GM19455 (cell line): ENCODE data around the gene OR8D4.
"Not testable (repeated sequence)": the region's sequence is repeated elsewhere in the genome, so short reads cannot be mapped to it uniquely, and the experiment has no call there.

ENCODE experiments used
- ATAC-seq: cut with Tn5 transposase; IDR thresholded peaks from one replicate; pipeline ENCODE4 v1.9.1; 2021; ENCODE audit not compliant: unreplicated experiment

The OR8D4 gene

GRCh38 chr11:123901867-123902266 lies at the start of gene OR8D4:
OR8D4 (plus strand) TSS chr11:123902167; CDS start chr11:123906432, 4,265 bp downstream.
- ATAC-seq: no peak

GRCh38 chr11:123852321-123852720 lies 49.6 kb upstream of the OR8D4 start:
- ATAC-seq: no peak

- ATAC-seq: no peak
Measured at GRCh38 chr11:123853038-123853437, 48.9 kb upstream of the OR8D4 start.

- no peak for ATAC-seq
Measured at GRCh38 chr11:123856444-123856843, 45.5 kb upstream of the OR8D4 start.

GRCh38 chr11:123859731-123860130 lies 42.2 kb upstream of the OR8D4 start:
- ATAC-seq: no peak

- not testable (repeated sequence) for ATAC-seq
Measured at GRCh38 chr11:123865293-123865692, 36.7 kb upstream of the OR8D4 start.

- ATAC-seq: not testable (repeated sequence)
Measured at GRCh38 chr11:123867795-123868194, 34.2 kb upstream of the OR8D4 start.

- no peak for ATAC-seq
Measured at GRCh38 chr11:123880912-123881311, 21.1 kb upstream of the OR8D4 start.

GRCh38 chr11:123885570-123885969 lies 16.4 kb upstream of the OR8D4 start, which contains the start of gene TMEM225:
TMEM225 (minus strand) TSS chr11:123885670; CDS start chr11:123885425, 245 bp downstream.
- no peak for ATAC-seq

GRCh38 chr11:123892031-123892430 lies 9.9 kb upstream of the OR8D4 start:
- no peak for ATAC-seq

GRCh38 chr11:123899792-123900191 lies 2.2 kb upstream of the OR8D4 start:
- ATAC-seq: no peak

- ATAC-seq: peak; percentile 81
Measured at GRCh38 chr11:123903932-123904331, 2.0 kb downstream of the OR8D4 start.

- ATAC-seq: no peak
Measured at GRCh38 chr11:123904932-123905331, 3.0 kb downstream of the OR8D4 start.

GRCh38 chr11:123905826-123906225 lies 3.9 kb downstream of the OR8D4 start:
- ATAC-seq: no peak

- ATAC-seq: no peak
Measured at GRCh38 chr11:123920943-123921342, 19.0 kb downstream of the OR8D4 start.

- ATAC-seq: no peak
Measured at GRCh38 chr11:123924027-123924426, 22.1 kb downstream of the OR8D4 start.

- ATAC-seq: no peak
Measured at GRCh38 chr11:123939317-123939716, 37.4 kb downstream of the OR8D4 start, which contains the start of gene OR4D5. OR4D5 (plus strand) TSS chr11:123939617; CDS start chr11:123939617, 0 bp downstream.

- ATAC-seq: no peak
Measured at GRCh38 chr11:123942413-123942812, 40.4 kb downstream of the OR8D4 start.

GRCh38 chr11:123943738-123944137 lies 41.8 kb downstream of the OR8D4 start, which contains the start of gene OR6T1:
OR6T1 (minus strand) TSS chr11:123943838; CDS start chr11:123943838, 0 bp downstream.
- no peak for ATAC-seq

- ATAC-seq: no peak
Measured at GRCh38 chr11:123945132-123945531, 43.2 kb downstream of the OR8D4 start.

GRCh38 chr11:123956752-123957151 lies 54.8 kb downstream of the OR8D4 start:
- no peak for ATAC-seq
